Measurements from ENCODE around the gene TPRN.
A peak's percentile ranks its signal among the peaks of the same experiment; 100 is the strongest.

TPRN gene

GRCh38 chr9:137158625-137159024 lies 41.9 kb downstream of the TPRN start:
- DNase-seq: peak in 1 of 2 experiments; percentile 27

GRCh38 chr9:137157618-137158415 lies 42.7 kb downstream of the TPRN start:
- no peak for DNase-seq

GRCh38 chr9:137156567-137157375 lies 43.8 kb downstream of the TPRN start:
- no peak for DNase-seq

- DNase-seq: no peak
These were observed 47.6 kb downstream of the TPRN start for GRCh38 chr9:137152844-137153405.

- DNase-seq: peak; percentile 90
These were observed 49.7 kb downstream of the TPRN start for GRCh38 chr9:137150617-137151457.

GRCh38 chr9:137149942-137150616 lies 50.5 kb downstream of the TPRN start:
- peak; percentile 90 for DNase-seq

GRCh38 chr9:137149363-137149762 lies 51.2 kb downstream of the TPRN start:
- DNase-seq: no peak

- DNase-seq: no peak
These were observed 51.9 kb downstream of the TPRN start for GRCh38 chr9:137148661-137149060.

- no peak for DNase-seq
These were observed 52.3 kb downstream of the TPRN start for GRCh38 chr9:137148242-137148641.

GRCh38 chr9:137147793-137148160 lies 52.8 kb downstream of the TPRN start:
- no peak for DNase-seq

- DNase-seq: no peak
These were observed 53.3 kb downstream of the TPRN start for GRCh38 chr9:137147091-137147792.

- no peak for DNase-seq
These were observed 54.0 kb downstream of the TPRN start for GRCh38 chr9:137146527-137146918.

GRCh38 chr9:137145731-137146526 lies 54.6 kb downstream of the TPRN start:
- no peak for DNase-seq

GRCh38 chr9:137143459-137143858 lies 57.1 kb downstream of the TPRN start:
- DNase-seq: no peak

- no peak for DNase-seq
These were observed 58.3 kb downstream of the TPRN start for GRCh38 chr9:137141976-137142936.

Measured in SHP77 (cell line).